Vagina (tissue), 2 donors: ENCODE data around the gene KANK4. TPM values are rescaled to one million over a fixed set of nuclear protein-coding genes. Genes with fewer than 3 reads are reported as not detected.

Source experiments
- DNase-seq, 2 donors: peaks; one replicate each; pipeline ENCODE4 v3.0.0-alpha.2; 2017; ENCODE audit errors: extremely low spot score in 2 of 2
- H3K27ac ChIP-seq: fragments of 200-600 bp; sonication (generic); one replicate; pipeline ENCODE4 v1.5.1; 2019
- H3K27me3 ChIP-seq: fragments of 200-600 bp; sonication (generic); one replicate; pipeline ENCODE4 v1.5.1; 2019
- H3K36me3 ChIP-seq, 2 donors: fragments of 200-600 bp; sonication (generic); one replicate each; pipeline ENCODE4 v1.5.1; 2017 to 2019
- H3K4me1 ChIP-seq: fragments of 200-600 bp; sonication (generic); one replicate; pipeline ENCODE4 v1.5.1; 2019
- H3K4me3 ChIP-seq, 2 donors: fragments of 200-600 bp; sonication (generic); 1 replicate in 1 of 2; 2 replicates in 1 of 2; pipeline ENCODE4 v1.5.1; 2016 to 2019
- H3K9me3 ChIP-seq: fragments of 200-600 bp; sonication (generic); one replicate; pipeline ENCODE4 v1.5.1; 2019
- POLR2A ChIP-seq, 2 donors: fragments of 450-650 bp; IDR thresholded peaks; one replicate each; pipeline ENCODE4 v1.6.1; 2017; ENCODE audit warnings: antibody characterized with exemption in 2 of 2, mild to moderate bottlenecking in 2 of 2, moderate library complexity in 2 of 2
- POLR2AphosphoS5 ChIP-seq, 2 donors: sonication (generic); formaldehyde crosslinking; IDR thresholded peaks; one replicate each; pipeline ENCODE4 v1.9.0; 2017; ENCODE audit warnings: antibody characterized with exemption in 2 of 2, mild to moderate bottlenecking in 2 of 2, low read depth in 1 of 2; ENCODE audit not compliant: insufficient read depth in 1 of 2
- intact Hi-C: fragments of 100-400 bp; cut with DNase I; formaldehyde crosslinking; loops from one replicate; pipeline ENCODE4 v1.15.1; 2023
- total RNA-seq: library from RNA; depleted of rRNA; stranded (reverse); fragments of >200 nt; gene quantifications from one replicate; pipeline ENCODE4 v1.2.3, GENCODE V29; 2016
- TF ChIP-seq, protein P1 (sequence below), 3 experiments: fragments of 450-650 bp in 2 of 3; fragments of 200-600 bp in 1 of 3; sonication (generic) in 1 of 3; IDR thresholded peaks; one replicate each; pipeline ENCODE4 v1.5.1; 2017 to 2019; ENCODE audit warnings: antibody characterized with exemption in 3 of 3, mild to moderate bottlenecking in 2 of 3, moderate library complexity in 2 of 3

Gene KANK4
- total RNA-seq, 1 donor from 2014 or later: 1.2 TPM

DNA sequence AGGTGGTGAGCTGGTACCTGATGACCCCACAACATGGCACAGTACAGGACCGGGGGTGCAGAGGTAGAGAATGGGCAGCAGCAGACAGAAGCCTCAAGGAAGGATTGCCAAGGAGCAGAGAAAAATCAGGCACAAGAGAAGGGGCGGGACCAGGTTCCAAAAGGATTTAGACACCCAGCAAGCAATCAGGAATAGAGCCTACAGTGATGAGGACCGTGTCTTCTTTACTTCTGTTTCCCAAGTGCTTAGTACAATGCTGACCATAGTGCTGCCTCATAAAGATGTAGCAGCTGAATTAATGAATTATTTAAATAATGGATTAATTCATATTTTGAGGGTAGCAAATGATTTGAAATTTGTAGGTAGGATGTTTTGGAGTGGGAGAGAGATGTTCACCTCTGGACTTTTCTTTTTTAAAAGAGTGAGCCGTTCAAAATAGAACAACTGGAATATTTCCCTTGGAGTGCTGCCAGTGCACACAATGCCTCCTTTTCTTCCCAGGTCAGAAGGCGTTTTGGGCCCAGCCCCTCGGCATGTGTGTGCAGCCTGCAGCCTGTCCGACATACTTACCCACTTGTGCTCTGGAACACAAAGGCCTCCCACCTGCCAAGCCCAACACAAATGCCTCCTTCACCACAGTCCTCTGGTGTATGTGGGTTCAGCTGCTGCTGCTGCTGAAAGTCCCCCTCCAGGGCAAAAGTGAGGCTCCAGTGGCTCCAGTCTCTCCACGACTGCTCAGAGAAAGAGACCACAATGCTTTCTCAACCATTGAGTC is 19.6 kb downstream of the KANK4 start:
- TF ChIP-seq POLR2A (IDR thresholded peaks at IDR 0.05) (no peak), POLR2AphosphoS5 (IDR thresholded peaks at IDR 0.05; ENCODE audit: insufficient read depth in 1 of 2, low read depth in 1 of 2) (no peak)
- TF ChIP-seq, protein P1, sequence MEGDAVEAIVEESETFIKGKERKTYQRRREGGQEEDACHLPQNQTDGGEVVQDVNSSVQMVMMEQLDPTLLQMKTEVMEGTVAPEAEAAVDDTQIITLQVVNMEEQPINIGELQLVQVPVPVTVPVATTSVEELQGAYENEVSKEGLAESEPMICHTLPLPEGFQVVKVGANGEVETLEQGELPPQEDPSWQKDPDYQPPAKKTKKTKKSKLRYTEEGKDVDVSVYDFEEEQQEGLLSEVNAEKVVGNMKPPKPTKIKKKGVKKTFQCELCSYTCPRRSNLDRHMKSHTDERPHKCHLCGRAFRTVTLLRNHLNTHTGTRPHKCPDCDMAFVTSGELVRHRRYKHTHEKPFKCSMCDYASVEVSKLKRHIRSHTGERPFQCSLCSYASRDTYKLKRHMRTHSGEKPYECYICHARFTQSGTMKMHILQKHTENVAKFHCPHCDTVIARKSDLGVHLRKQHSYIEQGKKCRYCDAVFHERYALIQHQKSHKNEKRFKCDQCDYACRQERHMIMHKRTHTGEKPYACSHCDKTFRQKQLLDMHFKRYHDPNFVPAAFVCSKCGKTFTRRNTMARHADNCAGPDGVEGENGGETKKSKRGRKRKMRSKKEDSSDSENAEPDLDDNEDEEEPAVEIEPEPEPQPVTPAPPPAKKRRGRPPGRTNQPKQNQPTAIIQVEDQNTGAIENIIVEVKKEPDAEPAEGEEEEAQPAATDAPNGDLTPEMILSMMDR (IDR thresholded peaks at IDR 0.05): no peak
- H3K27ac ChIP-seq: no peak overlapping the region
- H3K4me1 ChIP-seq: peaks cover 11% of the 10 kb centered on the region
- no peak for DNase-seq
- H3K27me3 ChIP-seq: no peaks in the 10 kb centered on the region
- H3K36me3 ChIP-seq: no peaks in the 10 kb centered on the region
- H3K9me3 ChIP-seq: no peaks in the 10 kb centered on the region
- intact Hi-C loops: no loop called here
- no peak overlapping the region for H3K4me3 ChIP-seq

DNA sequence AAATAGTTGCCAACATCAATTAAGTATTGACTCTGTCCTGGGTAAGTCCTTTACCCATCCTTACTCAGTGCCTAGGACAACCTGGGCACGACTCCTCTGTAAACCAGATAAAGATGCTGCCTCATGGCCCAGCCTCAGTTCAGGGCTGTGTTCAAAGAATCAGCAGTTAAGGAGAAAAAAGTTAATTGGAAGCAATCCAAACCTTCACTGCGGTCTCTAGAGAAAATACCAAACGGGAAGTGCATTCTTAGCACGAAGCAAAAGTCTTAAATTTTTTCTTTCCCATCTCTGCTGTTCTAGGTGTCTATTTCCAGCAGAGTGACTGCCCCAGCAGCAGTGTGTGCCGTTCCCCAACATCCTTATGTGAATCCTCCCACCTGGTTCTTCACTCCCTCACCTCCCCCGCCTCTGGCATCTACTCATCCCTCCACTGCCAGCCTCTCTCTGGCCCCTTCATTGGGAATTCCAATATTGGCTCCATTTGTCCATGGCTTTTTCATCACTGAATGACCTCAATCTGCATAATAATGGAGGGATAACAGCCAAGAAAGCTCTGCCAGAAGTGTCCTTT is 23.2 kb downstream of the KANK4 start:
- H3K4me1 ChIP-seq: peaks cover 11% of the 10 kb centered on the region
- H3K9me3 ChIP-seq: no peaks in the 10 kb centered on the region
- no peak for TF ChIP-seq POLR2A (IDR thresholded peaks at IDR 0.05)
- no peaks in the 10 kb centered on the region for H3K36me3 ChIP-seq
- no peaks in the 10 kb centered on the region for H3K27me3 ChIP-seq
- intact Hi-C loops: no loop called here
- H3K4me3 ChIP-seq: no peak overlapping the region
- H3K27ac ChIP-seq: no peak overlapping the region
- no peak for DNase-seq

DNA sequence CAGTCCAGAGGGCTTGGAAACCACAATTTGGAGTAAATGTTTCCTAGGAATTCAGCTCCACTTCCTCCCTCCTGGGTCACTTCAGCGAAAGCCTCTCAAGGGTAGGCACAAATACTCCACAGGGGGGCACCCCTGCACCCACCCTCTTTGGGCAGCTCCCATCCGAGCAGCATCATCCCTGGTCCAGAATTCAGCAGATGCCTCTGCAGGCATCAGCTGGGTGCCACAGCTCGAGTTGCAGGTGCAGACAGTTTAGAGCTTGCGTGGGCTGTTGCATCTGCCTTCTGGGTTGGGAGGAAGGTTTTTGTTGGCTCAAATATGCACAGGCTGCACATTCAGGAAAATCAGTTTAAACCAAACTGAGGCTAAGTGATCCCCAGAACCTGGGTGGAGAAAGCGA is 25.0 kb downstream of the KANK4 start:
- intact Hi-C loops: no loop called here
- Histone ChIP-seq H3K9me3 (no peaks in the 10 kb centered on the region), H3K27ac (no peak overlapping the region), H3K4me3 (no peak overlapping the region), H3K36me3 (no peaks in the 10 kb centered on the region), H3K27me3 (no peaks in the 10 kb centered on the region), H3K4me1 (peaks cover 11% of the 10 kb centered on the region)
- TF ChIP-seq POLR2AphosphoS5 (IDR thresholded peaks at IDR 0.05; ENCODE audit: insufficient read depth in 1 of 2, low read depth in 1 of 2) (no peak), POLR2A (IDR thresholded peaks at IDR 0.05) (no peak)
- TF ChIP-seq, protein P1 (IDR thresholded peaks at IDR 0.05): no peak
- no peak for DNase-seq

DNA sequence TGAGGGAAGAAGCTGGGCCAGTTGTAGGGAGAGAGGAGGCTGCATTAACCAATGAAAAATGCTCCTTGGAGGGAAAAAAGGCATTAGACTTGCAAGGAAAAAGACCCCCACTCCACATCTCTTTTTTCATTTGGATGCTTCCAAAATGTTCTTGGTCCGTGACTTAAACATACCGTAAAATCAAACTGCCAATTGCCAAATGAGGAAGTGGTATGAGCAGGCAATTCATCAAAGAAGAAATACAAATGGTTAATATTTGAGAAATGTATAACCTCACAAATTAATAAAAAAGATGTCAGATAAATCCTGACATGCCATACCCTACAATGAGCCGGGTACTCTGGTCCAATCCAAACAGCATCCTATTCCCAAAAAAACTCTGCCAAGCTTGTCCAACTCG is 30.6 kb downstream of the KANK4 start:
- intact Hi-C loops: no loop called here
- Histone ChIP-seq H3K4me3 (no peak overlapping the region), H3K27me3 (no peaks in the 10 kb centered on the region), H3K4me1 (peaks cover 13% of the 10 kb centered on the region), H3K27ac (no peak overlapping the region), H3K9me3 (no peaks in the 10 kb centered on the region), H3K36me3 (no peaks in the 10 kb centered on the region)
- DNase-seq: no peak
- TF ChIP-seq POLR2A (IDR thresholded peaks at IDR 0.05) (no peak), POLR2AphosphoS5 (IDR thresholded peaks at IDR 0.05; ENCODE audit: insufficient read depth in 1 of 2, low read depth in 1 of 2) (no peak)
- TF ChIP-seq, protein P1 (IDR thresholded peaks at IDR 0.05): no peak

DNA sequence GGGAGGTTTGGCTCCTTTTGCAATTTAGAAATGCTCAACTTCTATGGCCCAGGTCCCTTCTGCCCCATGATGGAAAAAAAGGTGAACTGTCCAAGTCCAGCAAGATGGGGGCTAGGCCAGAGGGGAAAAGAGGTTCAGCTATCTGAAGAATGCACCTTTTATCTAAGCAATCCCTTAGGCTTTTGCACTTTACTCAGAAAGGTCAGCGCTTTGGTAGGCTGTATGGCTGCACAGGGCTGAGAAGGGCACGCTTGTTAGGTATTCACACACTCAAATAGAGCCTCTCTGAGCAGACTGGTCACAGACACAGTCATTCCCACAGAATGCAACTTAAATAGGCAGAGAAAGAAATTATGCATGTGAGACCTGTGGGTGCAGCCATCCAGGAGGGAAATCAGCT is 31.0 kb downstream of the KANK4 start:
- no peak overlapping the region for H3K27ac ChIP-seq
- TF ChIP-seq POLR2AphosphoS5 (IDR thresholded peaks at IDR 0.05; ENCODE audit: insufficient read depth in 1 of 2, low read depth in 1 of 2) (no peak), POLR2A (IDR thresholded peaks at IDR 0.05) (no peak)
- TF ChIP-seq, protein P1 (IDR thresholded peaks at IDR 0.05): no peak

More for the DNA sequence above, 31.0 kb downstream of the KANK4 start:
- Histone ChIP-seq H3K4me1 (peaks cover 13% of the 10 kb centered on the region), H3K27me3 (no peaks in the 10 kb centered on the region), H3K4me3 (no peak overlapping the region), H3K36me3 (no peaks in the 10 kb centered on the region), H3K9me3 (no peaks in the 10 kb centered on the region)
- no peak for DNase-seq
- intact Hi-C loops: no loop called here
